Stimulated activated memory B cell treated with anti-CD40 and anti-IgM and Interleukin-4, amounts not matched to agents 10 μg/mL and 1 μg/mL and 100 μg/mL, for 72 hours (primary cell): ENCODE measurements around the gene POU4F3.

Experiments
- ATAC-seq: fragments of 150-1000 bp; cut with Tn5 transposase; 2 replicates; pipeline ENCODE4 v1.10.0; 2021
- H3K27ac Mint-ChIP-seq: one replicate; pipeline ENCODE4 v1.8.0; 2022; ENCODE audit warnings: mild to moderate bottlenecking, mixed read lengths
- H3K27me3 Mint-ChIP-seq: one replicate; pipeline ENCODE4 v1.8.0; 2022; ENCODE audit warnings: mixed read lengths
- H3K36me3 Mint-ChIP-seq: one replicate; pipeline ENCODE4 v1.8.0; 2022; ENCODE audit warnings: mixed read lengths
- H3K4me1 Mint-ChIP-seq: one replicate; pipeline ENCODE4 v1.8.0; 2022; ENCODE audit warnings: mixed read lengths
- H3K4me3 Mint-ChIP-seq: one replicate; pipeline ENCODE4 v1.8.0; 2022; ENCODE audit warnings: mild to moderate bottlenecking, moderate library complexity, mixed read lengths
- H3K9me3 Mint-ChIP-seq: one replicate; pipeline ENCODE4 v1.8.0; 2022; ENCODE audit warnings: mixed read lengths

Gene POU4F3

GRCh38 chr5:146345578-146346366 is 7.1 kb downstream of the POU4F3 start:
- Mint-ChIP-seq H3K36me3 (no peaks in the 10 kb centered on the region), H3K4me1 (peaks cover 26% of the 10 kb centered on the region), H3K9me3 (no peaks in the 10 kb centered on the region), H3K4me3 (peak overlapping the region; percentile 69), H3K27ac (no peak overlapping the region), H3K27me3 (peaks cover 80% of the 10 kb centered on the region)
- no peak for ATAC-seq

- no peak overlapping the region for H3K4me3 Mint-ChIP-seq
- no peak overlapping the region for H3K27ac Mint-ChIP-seq
- H3K36me3 Mint-ChIP-seq: no peaks in the 10 kb centered on the region
- H3K9me3 Mint-ChIP-seq: peaks cover 3% of the 10 kb centered on the region
- H3K4me1 Mint-ChIP-seq: no peaks in the 10 kb centered on the region
- H3K27me3 Mint-ChIP-seq: peaks cover 24% of the 10 kb centered on the region
- ATAC-seq: no peak
Observed at GRCh38 chr5:146357126-146357525, 18.5 kb downstream of the POU4F3 start.

DNA sequence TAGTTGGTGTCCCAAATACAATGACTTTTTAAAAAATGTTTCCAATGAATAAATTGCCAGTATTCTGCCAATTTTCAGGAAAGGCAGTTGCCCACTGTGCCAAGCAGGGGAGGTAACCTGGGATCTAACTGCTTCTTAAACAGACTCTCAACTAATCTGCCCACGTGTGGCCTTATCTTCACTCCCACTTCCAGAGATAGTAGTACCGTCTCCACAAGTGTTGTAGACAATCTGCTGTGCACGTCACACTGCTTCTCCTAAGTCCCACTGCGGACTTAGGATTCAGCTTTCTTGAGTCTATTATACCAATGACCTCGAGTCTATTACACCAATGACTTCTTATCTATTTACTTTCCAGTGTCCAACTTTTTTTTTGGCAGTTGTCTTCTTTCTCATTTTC is 21.2 kb downstream of the POU4F3 start:
- H3K27ac Mint-ChIP-seq: no peak overlapping the region
- peaks cover 31% of the 10 kb centered on the region for H3K27me3 Mint-ChIP-seq
- peaks cover 3% of the 10 kb centered on the region for H3K9me3 Mint-ChIP-seq
- no peak overlapping the region for H3K4me3 Mint-ChIP-seq
- peaks cover 7% of the 10 kb centered on the region for H3K4me1 Mint-ChIP-seq
- no peaks in the 10 kb centered on the region for H3K36me3 Mint-ChIP-seq
- no peak for ATAC-seq

DNA sequence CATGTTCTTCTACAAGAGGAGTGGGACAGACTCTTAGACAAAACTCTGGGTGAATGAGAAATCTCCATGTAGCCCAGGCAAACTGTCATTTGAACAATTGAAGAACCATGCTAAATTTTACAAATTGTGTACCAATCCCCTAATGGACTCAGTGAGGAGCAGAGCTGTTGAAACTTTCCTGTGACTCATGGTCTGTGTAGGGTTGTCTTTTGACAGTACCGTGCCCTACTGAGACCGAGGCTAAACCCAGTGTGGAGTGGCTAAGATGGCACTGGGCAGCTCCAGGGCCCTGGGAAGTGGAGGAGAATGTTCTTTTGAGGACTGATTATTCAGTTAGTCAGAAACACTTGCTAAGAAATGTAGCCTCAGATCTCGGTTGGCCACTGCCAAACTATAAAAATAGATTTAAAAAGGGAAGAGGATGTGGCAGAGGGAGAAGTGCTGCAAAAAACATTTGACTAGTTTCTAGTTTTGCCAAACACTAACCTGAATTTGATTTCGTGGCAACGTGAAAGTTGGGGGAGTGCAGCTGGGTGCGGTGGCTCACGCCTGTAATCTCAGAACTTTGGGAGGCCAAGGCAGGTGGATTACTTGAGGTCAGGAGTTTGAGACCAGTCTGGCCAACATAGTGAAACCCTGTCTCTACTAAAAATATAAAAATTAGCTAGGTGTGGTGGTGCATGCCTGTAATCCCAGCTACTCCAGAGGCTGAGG is 24.7 kb downstream of the POU4F3 start:
- H3K4me3 Mint-ChIP-seq: no peak overlapping the region
- H3K4me1 Mint-ChIP-seq: peaks cover 7% of the 10 kb centered on the region
- H3K9me3 Mint-ChIP-seq: peaks cover 5% of the 10 kb centered on the region
- H3K27ac Mint-ChIP-seq: no peak overlapping the region
- peak; percentile 54 for ATAC-seq
- H3K27me3 Mint-ChIP-seq: peaks cover 53% of the 10 kb centered on the region
- no peaks in the 10 kb centered on the region for H3K36me3 Mint-ChIP-seq

GRCh38 chr5:146365618-146366017 is 27.0 kb downstream of the POU4F3 start:
- Mint-ChIP-seq H3K27me3 (peaks cover 47% of the 10 kb centered on the region), H3K4me1 (peaks cover 7% of the 10 kb centered on the region), H3K9me3 (peaks cover 5% of the 10 kb centered on the region), H3K27ac (no peak overlapping the region), H3K36me3 (no peaks in the 10 kb centered on the region), H3K4me3 (no peak overlapping the region)
- no peak for ATAC-seq

- peaks cover 7% of the 10 kb centered on the region for H3K4me1 Mint-ChIP-seq
- H3K27ac Mint-ChIP-seq: no peak overlapping the region
- peaks cover 37% of the 10 kb centered on the region for H3K27me3 Mint-ChIP-seq
- peaks cover 2% of the 10 kb centered on the region for H3K9me3 Mint-ChIP-seq
- no peak for ATAC-seq
- H3K4me3 Mint-ChIP-seq: no peak overlapping the region
- H3K36me3 Mint-ChIP-seq: no peaks in the 10 kb centered on the region
Observed at GRCh38 chr5:146366904-146367303, 28.3 kb downstream of the POU4F3 start.

DNA sequence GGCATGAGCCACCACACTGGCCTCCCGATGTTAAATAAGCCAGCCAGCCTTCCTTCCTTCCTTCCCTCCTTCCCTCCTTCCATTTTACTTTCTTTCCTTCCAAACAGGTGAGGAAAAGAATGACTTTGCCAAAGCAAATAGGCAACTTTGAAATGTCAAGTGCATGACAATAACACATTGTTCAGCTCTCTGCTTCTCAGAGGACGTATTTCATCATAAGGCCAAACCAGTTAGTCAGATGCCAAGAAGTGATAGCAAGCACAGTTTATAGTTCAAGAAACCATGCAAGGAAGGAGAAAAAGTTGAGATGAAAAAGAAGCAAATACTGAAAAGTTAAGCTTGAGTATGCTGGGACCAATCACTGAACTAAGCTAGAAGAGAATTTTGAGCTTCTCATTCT is 29.5 kb downstream of the POU4F3 start:
- H3K4me1 Mint-ChIP-seq: peaks cover 6% of the 10 kb centered on the region
- H3K27me3 Mint-ChIP-seq: peaks cover 37% of the 10 kb centered on the region
- no peak overlapping the region for H3K4me3 Mint-ChIP-seq
- peaks cover 2% of the 10 kb centered on the region for H3K9me3 Mint-ChIP-seq
- ATAC-seq: no peak
- H3K27ac Mint-ChIP-seq: no peak overlapping the region
- no peaks in the 10 kb centered on the region for H3K36me3 Mint-ChIP-seq

GRCh38 chr5:146369691-146370090 is 31.1 kb downstream of the POU4F3 start:
- Mint-ChIP-seq H3K4me1 (no peaks in the 10 kb centered on the region), H3K36me3 (no peaks in the 10 kb centered on the region), H3K4me3 (no peak overlapping the region), H3K27me3 (peaks cover 47% of the 10 kb centered on the region), H3K9me3 (peaks cover 2% of the 10 kb centered on the region), H3K27ac (no peak overlapping the region)
- no peak for ATAC-seq

- no peaks in the 10 kb centered on the region for H3K36me3 Mint-ChIP-seq
- peaks cover 44% of the 10 kb centered on the region for H3K27me3 Mint-ChIP-seq
- ATAC-seq: no peak
- no peaks in the 10 kb centered on the region for H3K4me1 Mint-ChIP-seq
- no peak overlapping the region for H3K27ac Mint-ChIP-seq
- H3K4me3 Mint-ChIP-seq: no peak overlapping the region
- peaks cover 5% of the 10 kb centered on the region for H3K9me3 Mint-ChIP-seq
Observed at GRCh38 chr5:146376821-146377220, 38.2 kb downstream of the POU4F3 start.

DNA sequence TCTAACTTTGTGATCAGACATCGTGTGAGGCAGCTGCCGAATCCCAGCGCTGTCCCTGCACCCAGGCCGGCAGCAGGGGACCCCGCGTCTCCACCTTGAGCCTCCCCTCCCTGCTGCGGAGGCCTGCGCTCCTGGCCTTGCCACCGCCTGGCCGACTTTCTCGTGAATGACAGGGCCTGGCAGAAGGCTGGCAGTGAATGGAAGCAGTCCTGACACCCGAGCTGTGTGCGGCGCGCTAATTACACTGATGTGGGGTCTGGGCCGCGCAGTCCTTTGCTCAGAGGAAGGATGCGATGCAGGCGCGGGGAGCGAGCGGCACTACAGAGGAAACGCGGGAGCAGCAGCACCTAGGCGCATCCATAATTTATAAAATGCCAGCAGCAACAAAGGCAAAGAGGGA is 40.3 kb downstream of the POU4F3 start:
- Mint-ChIP-seq H3K9me3 (peaks cover 5% of the 10 kb centered on the region), H3K4me1 (no peaks in the 10 kb centered on the region), H3K4me3 (no peak overlapping the region), H3K27me3 (peaks cover 33% of the 10 kb centered on the region), H3K36me3 (no peaks in the 10 kb centered on the region), H3K27ac (no peak overlapping the region)
- no peak for ATAC-seq

DNA sequence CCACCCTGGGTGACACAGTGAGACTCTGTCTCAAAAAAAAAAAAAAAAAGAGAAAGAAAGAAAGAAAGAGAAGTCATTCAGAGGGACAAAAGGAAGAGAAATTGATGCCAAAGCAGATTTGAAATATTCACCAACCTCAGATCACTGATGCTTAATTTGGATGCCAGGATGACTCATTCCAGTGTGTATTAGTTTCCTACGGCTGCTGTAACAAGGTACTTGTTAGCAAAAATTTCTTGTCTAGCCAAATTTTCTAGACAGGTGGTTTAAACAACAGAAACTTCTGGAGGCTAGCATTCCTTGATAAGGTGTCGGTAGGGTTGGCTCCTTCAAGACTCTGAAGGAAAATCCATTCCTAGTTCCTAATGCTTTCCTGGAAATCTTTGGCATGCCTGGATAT is 42.1 kb downstream of the POU4F3 start:
- Mint-ChIP-seq H3K27ac (no peak overlapping the region), H3K27me3 (peaks cover 26% of the 10 kb centered on the region), H3K4me1 (no peaks in the 10 kb centered on the region), H3K36me3 (no peaks in the 10 kb centered on the region), H3K9me3 (peaks cover 5% of the 10 kb centered on the region), H3K4me3 (no peak overlapping the region)
- ATAC-seq: no peak

GRCh38 chr5:146388386-146388785 is 49.7 kb downstream of the POU4F3 start:
- no peaks in the 10 kb centered on the region for H3K27me3 Mint-ChIP-seq
- H3K4me3 Mint-ChIP-seq: no peak overlapping the region
- no peaks in the 10 kb centered on the region for H3K36me3 Mint-ChIP-seq
- no peaks in the 10 kb centered on the region for H3K9me3 Mint-ChIP-seq
- no peak for ATAC-seq
- H3K4me1 Mint-ChIP-seq: no peaks in the 10 kb centered on the region
- H3K27ac Mint-ChIP-seq: no peak overlapping the region

GRCh38 chr5:146390469-146390868 is 51.8 kb downstream of the POU4F3 start:
- Mint-ChIP-seq H3K4me1 (no peaks in the 10 kb centered on the region), H3K27me3 (no peaks in the 10 kb centered on the region), H3K36me3 (no peaks in the 10 kb centered on the region), H3K9me3 (no peaks in the 10 kb centered on the region), H3K4me3 (no peak overlapping the region), H3K27ac (no peak overlapping the region)
- ATAC-seq: no peak
